PC-3 (cell line): ENCODE measurements around the gene CCDC187. TPM values are rescaled to one million over a fixed set of nuclear protein-coding genes. Genes with fewer than 3 reads are reported as not detected.

Source experiments
- ATAC-seq: fragments of 200-7000 bp; cut with Tn5 transposase; 2 replicates; pipeline ENCODE4 v1.9.1; 2020; ENCODE audit warnings: mild to moderate bottlenecking, moderate library complexity
- BruUV-seq: library from RNA; stranded (reverse); fragments of 400-500 nt; replicated peaks from 2 replicates; lab custom pipeline; 2021; lab: Mats Ljungman, UMichigan
- CTCF ChIA-PET: fragments of 300-600 bp; sonication (Branson Sonifier 250); formaldehyde crosslinking; loops from one replicate; lab custom pipeline; 2022; ENCODE audit warnings: antibody characterized with exemption; lab: Charles Lee
- POLR2A ChIA-PET: fragments of 300-600 bp; sonication (Branson Sonifier 250); formaldehyde crosslinking; loops from one replicate; lab custom pipeline; 2022; ENCODE audit warnings: antibody characterized with exemption; ENCODE audit not compliant: unreplicated experiment; lab: Charles Lee
- DNase-seq: peaks from one replicate; pipeline ENCODE4 v3.0.0-alpha.2; 2015
- H2AFZ ChIP-seq: fragments of 300-600 bp; sonication (generic); 2 replicates; pipeline ENCODE4 v1.6.0; 2016; ENCODE audit warnings: antibody characterized with exemption, low read length
- H3F3A ChIP-seq: fragments of 300-600 bp; sonication (generic); one replicate; pipeline ENCODE4 v1.6.0; 2017; ENCODE audit warnings: antibody characterized with exemption, low read length, control low read depth, mild to moderate bottlenecking; ENCODE audit not compliant: unreplicated experiment
- H3K27ac ChIP-seq: fragments of 300-600 bp; sonication (generic); 2 replicates; pipeline ENCODE4 v1.5.1; 2016; ENCODE audit warnings: mild to moderate bottlenecking, low read length
- H3K27me3 ChIP-seq: fragments of 300-600 bp; sonication (generic); 2 replicates; pipeline ENCODE4 v1.6.1; 2016; ENCODE audit warnings: low read length, mixed read lengths
- H3K36me3 ChIP-seq: fragments of 300-600 bp; sonication (generic); 2 replicates; pipeline ENCODE4 v1.6.1; 2016; ENCODE audit warnings: low read depth, mixed run types, low read length, mixed read lengths
- H3K4me1 ChIP-seq: fragments of 300-600 bp; sonication (generic); 2 replicates; pipeline ENCODE4 v1.5.1; 2016; ENCODE audit warnings: low read length; ENCODE audit not compliant: insufficient read depth
- H3K4me2 ChIP-seq: fragments of 300-600 bp; sonication (generic); 2 replicates; pipeline ENCODE4 v1.6.0; 2016; ENCODE audit warnings: low read length
- H3K4me3 ChIP-seq: fragments of 300-600 bp; sonication (generic); 2 replicates; pipeline ENCODE4 v1.5.1; 2016; ENCODE audit warnings: mild to moderate bottlenecking, low read length, mixed read lengths
- H3K79me2 ChIP-seq: fragments of 300-600 bp; sonication (generic); 2 replicates; pipeline ENCODE4 v1.6.1; 2017; ENCODE audit warnings: low read length, mixed read lengths
- H3K9ac ChIP-seq: fragments of 300-600 bp; sonication (generic); 2 replicates; pipeline ENCODE4 v1.6.0; 2016; ENCODE audit warnings: mild to moderate bottlenecking, low read length
- H3K9me2 ChIP-seq: fragments of 300-600 bp; sonication (generic); replicated peaks from 2 replicates; pipeline ENCODE4 v1.6.1; 2016; ENCODE audit warnings: mixed run types, low read length, mixed read lengths
- H3K9me3 ChIP-seq: fragments of 300-600 bp; sonication (generic); 2 replicates; pipeline ENCODE4 v1.6.1; 2016; ENCODE audit warnings: low read length, mixed read lengths
- H4K20me1 ChIP-seq: fragments of 300-600 bp; sonication (generic); 2 replicates; pipeline ENCODE4 v1.6.1; 2016; ENCODE audit warnings: low read length, mixed read lengths
- EZH2 ChIP-seq: fragments of 300-600 bp; sonication (generic); IDR thresholded peaks from one replicate; pipeline ENCODE4 v1.6.1; 2017; ENCODE audit warnings: antibody characterized with exemption, mild to moderate bottlenecking, low read length; ENCODE audit not compliant: unreplicated experiment
- EZH2phosphoT487 ChIP-seq: fragments of 300-600 bp; sonication (generic); IDR thresholded peaks from 2 replicates; pipeline ENCODE4 v1.6.1; 2018; ENCODE audit warnings: mild to moderate bottlenecking, antibody characterized with exemption, low read length, borderline replicate concordance
- intact Hi-C: fragments of 100-400 bp; cut with micrococcal nuclease; formaldehyde crosslinking; loops from 2 replicates; pipeline ENCODE4 v1.9.0; 2023
- total RNA-seq: library from RNA; depleted of rRNA; stranded (reverse); fragments of >200 nt; gene quantifications from 2 replicates; pipeline ENCODE4 v1.2.3, GENCODE V29; 2014
- TF ChIP-seq, protein P1 (sequence below): fragments of 300-600 bp; sonication (generic); conservative IDR thresholded peaks from 2 replicates; pipeline ENCODE4 v1.5.1; 2017; ENCODE audit warnings: antibody characterized with exemption, low read depth, mild to moderate bottlenecking, low read length

Gene CCDC187
- total RNA-seq, 1 experiment from 2014 or later = 0.04 TPM

DNA sequence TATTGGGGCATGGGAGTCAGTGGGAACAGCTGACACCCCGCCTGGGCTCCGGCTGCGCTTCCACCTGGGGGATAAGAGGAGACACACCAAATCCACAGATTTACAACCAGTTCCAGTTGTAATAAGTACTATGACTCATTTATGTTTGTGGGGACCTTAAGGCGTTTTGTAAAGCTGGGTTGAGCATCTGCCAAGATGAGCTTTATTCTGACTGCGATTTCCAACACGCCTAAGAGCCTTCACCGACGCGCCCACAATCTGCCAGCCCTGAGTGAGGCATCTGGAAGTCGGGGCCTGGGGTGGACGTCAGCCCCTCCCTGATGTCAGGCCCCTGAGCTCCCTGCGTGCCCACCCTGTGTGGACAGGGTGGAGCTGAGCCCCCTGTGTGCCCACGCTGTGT is 84.6 kb downstream of the CCDC187 start:
- POLR2A ChIA-PET = interaction anchor here (0.6 kb wide), 1 partner anchor 49 kb away, joined by 3 read pairs; no protein-coding TSS in a partner anchor
- Histone ChIP-seq H3K9ac (no peak overlapping the region), H2AFZ (no peak overlapping the region), H3K4me3 (no peak overlapping the region), H3K79me2 (no peaks in the 10 kb centered on the region), H3K9me3 (no peaks in the 10 kb centered on the region), H3F3A (no peaks in the 10 kb centered on the region), H3K9me2 (no peaks in the 10 kb centered on the region), H3K4me1 (peaks cover 24% of the 10 kb centered on the region), H3K36me3 (peaks cover 15% of the 10 kb centered on the region), H4K20me1 (peaks cover 11% of the 10 kb centered on the region; the same call in 1 of the 2 replicates), H3K27me3 (no peaks in the 10 kb centered on the region), H3K27ac (peak overlapping the region; percentile 41), H3K4me2 (peak overlapping the region; percentile 69)
- DNase-seq (peak; percentile 80), ATAC-seq (peak; percentile 67)
- CTCF ChIA-PET = interaction anchor here (0.6 to 1.1 kb wide), 4 partner anchors 9 to 77 kb away, joined by 3 to 5 read pairs (median 3); no protein-coding TSS in a partner anchor
- TF ChIP-seq EZH2phosphoT487 = no peak
- TF ChIP-seq, protein P1, sequence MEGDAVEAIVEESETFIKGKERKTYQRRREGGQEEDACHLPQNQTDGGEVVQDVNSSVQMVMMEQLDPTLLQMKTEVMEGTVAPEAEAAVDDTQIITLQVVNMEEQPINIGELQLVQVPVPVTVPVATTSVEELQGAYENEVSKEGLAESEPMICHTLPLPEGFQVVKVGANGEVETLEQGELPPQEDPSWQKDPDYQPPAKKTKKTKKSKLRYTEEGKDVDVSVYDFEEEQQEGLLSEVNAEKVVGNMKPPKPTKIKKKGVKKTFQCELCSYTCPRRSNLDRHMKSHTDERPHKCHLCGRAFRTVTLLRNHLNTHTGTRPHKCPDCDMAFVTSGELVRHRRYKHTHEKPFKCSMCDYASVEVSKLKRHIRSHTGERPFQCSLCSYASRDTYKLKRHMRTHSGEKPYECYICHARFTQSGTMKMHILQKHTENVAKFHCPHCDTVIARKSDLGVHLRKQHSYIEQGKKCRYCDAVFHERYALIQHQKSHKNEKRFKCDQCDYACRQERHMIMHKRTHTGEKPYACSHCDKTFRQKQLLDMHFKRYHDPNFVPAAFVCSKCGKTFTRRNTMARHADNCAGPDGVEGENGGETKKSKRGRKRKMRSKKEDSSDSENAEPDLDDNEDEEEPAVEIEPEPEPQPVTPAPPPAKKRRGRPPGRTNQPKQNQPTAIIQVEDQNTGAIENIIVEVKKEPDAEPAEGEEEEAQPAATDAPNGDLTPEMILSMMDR = no peak
- intact Hi-C loops = no loop called here
- no TSS peak for BruUV-seq

DNA sequence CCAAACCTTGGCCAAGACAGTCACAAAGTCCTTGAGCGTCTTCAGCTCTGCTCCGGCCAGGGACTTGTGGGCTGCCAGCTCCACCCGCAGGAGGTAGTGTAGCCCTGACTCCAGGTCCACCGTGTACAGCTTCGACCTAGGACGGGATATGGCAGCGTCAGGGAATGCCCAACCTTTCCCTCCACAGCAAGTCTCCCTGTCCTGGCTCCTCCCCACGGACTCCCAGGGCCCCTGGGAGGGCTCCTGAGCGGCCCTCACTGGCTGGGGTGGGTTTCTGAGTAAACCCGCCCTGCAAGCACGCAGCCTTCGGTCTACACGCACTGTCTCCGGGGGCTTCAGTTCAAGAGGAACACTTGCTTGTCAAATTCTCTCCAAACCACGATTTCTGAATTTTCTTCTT is 85.2 kb downstream of the CCDC187 start:
- ChIA-PET POLR2A (interaction anchor here (0.6 kb wide), 1 partner anchor 49 kb away, joined by 3 read pairs; no protein-coding TSS in a partner anchor), CTCF (interaction anchor here (1.0 to 1.1 kb wide), 2 partner anchors 10 to 65 kb away, joined by 3 to 5 read pairs; no protein-coding TSS in a partner anchor)
- BruUV-seq = no TSS peak
- Histone ChIP-seq H3K36me3 (peaks cover 21% of the 10 kb centered on the region), H3K9ac (no peak overlapping the region), H3K27me3 (no peaks in the 10 kb centered on the region), H3K4me2 (0 out of 2 replicates have a peak overlapping the region, but pooled peaks have one; percentile 69), H3K9me3 (no peaks in the 10 kb centered on the region), H2AFZ (no peak overlapping the region), H3K4me1 (peaks cover 24% of the 10 kb centered on the region), H3F3A (no peaks in the 10 kb centered on the region), H3K27ac (no peak overlapping the region), H3K4me3 (no peak overlapping the region), H3K9me2 (no peaks in the 10 kb centered on the region), H3K79me2 (no peaks in the 10 kb centered on the region), H4K20me1 (peaks cover 11% of the 10 kb centered on the region; the same call in 1 of the 2 replicates)
- no peak for TF ChIP-seq EZH2
- TF ChIP-seq, protein P1 = no peak
- no peak for TF ChIP-seq EZH2phosphoT487
- intact Hi-C loops = no loop called here
- ATAC-seq (no peak), DNase-seq (no peak)

DNA sequence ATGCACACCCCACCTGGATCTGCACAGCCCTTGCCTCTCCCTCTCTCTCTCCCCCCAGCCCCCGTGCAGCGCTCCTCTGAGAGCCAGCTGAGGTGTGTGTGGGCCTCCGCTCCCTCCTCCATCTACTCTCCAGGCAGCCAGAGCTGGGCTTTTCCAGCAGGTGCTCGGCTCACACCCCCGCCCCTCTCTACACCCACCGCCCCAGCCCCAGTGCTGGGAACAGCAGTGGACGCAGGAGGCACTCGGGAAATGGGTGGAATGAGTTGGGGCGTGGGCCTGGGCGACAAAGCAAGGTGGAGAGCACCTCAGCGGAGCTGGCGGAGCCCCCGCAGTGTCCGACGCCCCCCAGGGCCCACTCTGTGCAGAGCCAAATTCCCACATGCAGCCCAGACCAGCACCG is 85.6 kb downstream of the CCDC187 start:
- POLR2A ChIA-PET = no interaction called here
- H4K20me1 ChIP-seq = peaks cover 11% of the 10 kb centered on the region; the same call in 1 of the 2 replicates
- TF ChIP-seq, protein P1 = no peak
- TF ChIP-seq EZH2 = no peak
- no peak for TF ChIP-seq EZH2phosphoT487
- H2AFZ ChIP-seq = no peak overlapping the region
- DNase-seq (no peak), ATAC-seq (no peak)
- peaks cover 23% of the 10 kb centered on the region for H3K36me3 ChIP-seq
- no TSS peak for BruUV-seq
- no peak overlapping the region for H3K27ac ChIP-seq
- CTCF ChIA-PET = no interaction called here
- H3K9ac ChIP-seq = no peak overlapping the region
- intact Hi-C loops = no loop called here
- H3K4me2 ChIP-seq = no peak overlapping the region
- H3K9me2 ChIP-seq = no peaks in the 10 kb centered on the region
- no peaks in the 10 kb centered on the region for H3K79me2 ChIP-seq
- H3F3A ChIP-seq = no peaks in the 10 kb centered on the region
- no peaks in the 10 kb centered on the region for H3K9me3 ChIP-seq
- no peak overlapping the region for H3K4me3 ChIP-seq
- no peaks in the 10 kb centered on the region for H3K27me3 ChIP-seq
- peaks cover 24% of the 10 kb centered on the region for H3K4me1 ChIP-seq
